Germinal center (tissue), 1 donor: ENCODE results near the gene TRMT1.

Experiments used
- DNase-seq: peaks from one replicate; pipeline ENCODE4 v3.0.0; 2012; ENCODE audit warnings: mixed read lengths, low spot score

Gene TRMT1

GRCh38 chr19:13090511-13091231, 25.9 kb downstream of the TRMT1 start:
- DNase-seq = no peak

- DNase-seq = no peak
Observed at GRCh38 chr19:13089857-13090507, 26.6 kb downstream of the TRMT1 start.

- DNase-seq = peak; percentile 45
Observed at GRCh38 chr19:13089139-13089856, 27.2 kb downstream of the TRMT1 start.

DNA sequence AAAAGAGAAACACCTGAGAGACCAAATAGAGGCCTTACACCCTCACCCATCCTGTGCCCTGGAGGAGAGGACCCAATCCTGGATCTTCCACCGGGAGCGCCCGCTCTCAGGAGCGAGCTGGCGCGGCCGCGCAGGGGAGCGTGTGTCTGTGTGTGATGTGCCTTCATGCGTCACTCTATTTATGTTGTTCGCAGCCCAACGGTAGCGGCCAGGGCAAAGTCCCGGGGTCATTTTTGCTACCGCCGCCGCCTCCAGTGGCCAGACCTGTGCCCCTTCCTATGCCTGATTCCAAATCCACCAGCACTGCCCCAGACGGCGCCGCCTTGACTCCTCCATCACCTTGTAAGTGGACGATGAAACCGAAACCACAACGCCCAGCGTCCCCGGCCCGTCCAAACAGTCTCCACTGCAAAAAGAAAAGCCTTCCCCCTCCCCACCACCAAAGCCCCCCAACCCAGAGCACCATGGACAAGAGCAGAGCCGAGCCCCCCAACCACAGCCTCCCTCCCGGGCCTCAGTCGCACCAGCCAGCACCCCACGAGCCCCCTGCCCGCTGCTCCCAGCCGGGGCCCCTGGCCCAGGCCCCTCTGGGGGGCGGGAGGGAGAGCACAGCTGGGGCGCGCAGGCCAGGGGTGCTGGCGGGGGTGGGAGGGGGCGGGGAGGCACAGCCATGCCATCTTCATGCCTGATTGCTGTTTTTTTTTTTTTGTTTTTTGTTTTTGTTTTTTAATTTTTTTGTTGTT, 28.6 kb downstream of the TRMT1 start:
- DNase-seq = no peak

- no peak for DNase-seq
Observed at GRCh38 chr19:13087295-13087694, 29.2 kb downstream of the TRMT1 start.

GRCh38 chr19:13086341-13086740, 30.2 kb downstream of the TRMT1 start:
- no peak for DNase-seq

- no peak for DNase-seq
Observed at GRCh38 chr19:13085666-13086065, 30.9 kb downstream of the TRMT1 start.

- no peak for DNase-seq
Observed at GRCh38 chr19:13083627-13084026, 32.9 kb downstream of the TRMT1 start.

- DNase-seq = no peak
Observed at GRCh38 chr19:13083008-13083404, 33.5 kb downstream of the TRMT1 start.

GRCh38 chr19:13082192-13083007, 34.1 kb downstream of the TRMT1 start:
- DNase-seq = no peak

DNA sequence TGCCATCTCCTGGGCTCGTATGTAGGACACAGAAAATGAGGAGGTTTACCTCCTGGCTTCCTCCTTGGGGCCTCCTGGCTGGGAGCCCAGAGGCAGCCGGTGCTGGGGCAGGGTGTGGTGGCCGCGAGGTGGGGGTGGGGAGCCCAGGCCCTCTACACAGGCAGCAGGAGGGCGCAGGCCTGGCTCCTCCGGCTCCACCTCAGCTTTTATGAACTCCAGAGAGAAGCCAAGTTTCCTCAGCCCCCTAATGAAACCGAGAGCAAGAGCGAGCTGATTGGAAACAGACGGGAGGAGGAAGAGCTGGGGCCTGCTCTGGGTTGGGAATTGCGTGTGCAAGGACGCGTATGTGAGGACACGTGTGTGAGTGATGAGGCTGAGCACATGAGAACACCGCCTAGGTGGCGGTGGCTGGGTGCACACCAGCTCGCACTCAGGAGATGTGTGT, 37.0 kb downstream of the TRMT1 start:
- no peak for DNase-seq

- DNase-seq = no peak
Observed at GRCh38 chr19:13078897-13079541, 37.5 kb downstream of the TRMT1 start.

- no peak for DNase-seq
Observed at GRCh38 chr19:13078381-13078780, 38.2 kb downstream of the TRMT1 start.

- DNase-seq = no peak
Observed at GRCh38 chr19:13077240-13077639, 39.3 kb downstream of the TRMT1 start.

DNA sequence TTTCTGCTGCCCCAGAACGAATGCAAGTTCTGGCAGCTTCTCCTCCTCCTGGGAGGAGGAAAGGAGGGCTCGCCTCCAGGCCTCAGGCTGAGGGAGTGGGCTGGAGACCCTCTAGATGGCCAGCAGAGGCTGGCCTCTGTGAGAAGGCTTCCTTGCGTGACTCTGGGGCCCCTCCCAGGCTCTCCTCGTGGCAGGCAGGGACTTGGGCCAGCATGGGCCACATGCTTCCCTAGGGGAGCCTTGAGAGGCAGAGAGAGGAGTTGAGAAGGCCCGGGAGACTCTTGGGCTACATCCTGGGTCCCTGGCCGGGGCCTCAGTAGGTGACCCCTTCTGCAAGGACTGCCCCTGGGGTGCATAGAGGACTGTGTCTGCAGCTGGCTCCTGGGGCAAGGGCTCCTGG, 39.8 kb downstream of the TRMT1 start:
- DNase-seq = no peak

- DNase-seq = no peak
Observed at GRCh38 chr19:13076320-13076719, 40.2 kb downstream of the TRMT1 start.

DNA sequence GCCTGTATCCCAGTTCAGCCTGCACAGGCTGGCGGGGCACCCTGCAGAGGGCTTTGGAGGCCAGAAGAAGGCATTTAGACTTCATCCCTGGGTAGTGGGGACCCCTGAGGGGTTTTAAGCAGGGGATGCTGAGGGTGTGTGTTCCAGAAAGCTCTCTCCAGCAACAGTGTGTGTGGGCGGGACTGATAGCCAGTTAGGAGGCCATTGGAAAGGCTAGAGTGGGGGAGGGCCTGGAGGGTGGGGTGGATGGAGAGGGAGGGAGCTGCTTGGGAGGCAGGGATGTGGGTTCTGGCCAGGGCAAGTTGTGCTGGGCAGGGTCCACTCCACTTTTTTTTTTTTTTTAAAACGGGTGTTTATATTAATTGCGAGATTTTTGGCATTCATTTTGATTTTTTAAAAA, 42.2 kb downstream of the TRMT1 start:
- DNase-seq = no peak

DNA sequence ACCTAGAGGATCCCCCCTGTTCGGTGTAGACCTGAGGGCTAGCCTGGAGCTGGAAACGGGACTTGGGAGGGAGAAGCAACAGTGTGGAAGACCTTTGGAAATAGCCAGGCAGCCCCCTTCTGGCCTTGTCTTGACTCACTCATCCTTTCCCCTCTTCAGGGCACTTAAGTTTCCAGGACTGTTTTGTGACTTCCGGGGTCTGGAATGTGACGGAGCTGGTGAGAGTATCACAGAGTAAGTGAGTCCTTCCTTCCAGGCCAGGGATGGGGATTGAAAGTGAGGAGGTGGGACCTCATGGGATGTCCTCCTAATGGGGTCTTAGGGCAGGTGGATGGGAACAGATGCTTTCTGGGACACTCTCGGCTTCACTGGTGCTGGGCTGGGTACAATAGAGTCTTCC, 43.3 kb downstream of the TRMT1 start:
- no peak for DNase-seq

- DNase-seq = no peak
Observed at GRCh38 chr19:13072188-13072908, 44.2 kb downstream of the TRMT1 start.

DNA sequence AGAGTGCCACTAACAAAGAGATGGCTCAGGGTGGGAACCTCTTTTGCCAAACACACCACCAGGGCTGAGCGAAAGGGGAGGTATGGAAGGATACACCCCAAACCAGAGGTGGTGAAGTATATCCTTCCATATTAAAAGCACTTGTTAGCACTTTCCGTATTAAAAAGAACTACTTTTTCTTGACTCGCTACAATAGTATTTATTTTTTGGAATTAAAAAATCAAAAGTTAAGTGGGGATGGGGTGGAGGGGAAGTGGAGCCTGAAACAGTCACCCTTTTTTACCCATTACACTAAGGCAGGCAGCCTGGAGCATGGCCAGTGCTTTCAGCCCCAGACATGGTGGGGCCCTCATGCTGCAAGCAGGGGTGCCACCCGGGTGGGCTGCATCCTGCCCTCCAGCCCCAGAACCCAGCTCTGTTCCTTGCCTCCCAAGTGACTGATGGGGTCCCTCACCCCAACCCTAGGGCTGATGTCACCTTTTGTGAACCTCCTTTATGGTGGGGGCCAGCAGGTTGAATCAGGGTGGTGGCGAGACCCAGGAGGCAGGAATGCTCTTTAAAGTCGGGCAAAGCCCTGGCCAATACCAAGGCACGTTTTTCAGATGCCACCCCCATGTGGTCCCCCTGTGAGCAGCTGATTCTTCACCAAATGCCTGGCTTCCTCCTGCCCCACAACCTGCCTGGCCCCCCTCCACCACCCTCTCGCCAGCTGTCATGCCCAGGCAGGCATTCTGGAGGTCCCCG, 44.9 kb downstream of the TRMT1 start:
- no peak for DNase-seq
